ENCODE data around the gene MT1G.
"Not testable (repeated sequence)": the region's sequence is repeated elsewhere in the genome, so short reads cannot be mapped to it uniquely, and the experiment has no call there.

GRCh38 chr16:56621665-56622445 is 46.0 kb downstream of the MT1G start:
- TF ChIP-seq RCOR1 (IDR thresholded peaks at IDR 0.05; ENCODE audit: low read depth, low read length); CTCF (IDR thresholded peaks at IDR 0.05); ELK1 (IDR thresholded peaks at IDR 0.05; ENCODE audit: low read depth, low read length); POLR2A (IDR thresholded peaks at IDR 0.05; ENCODE audit: low read length); EP300 (IDR thresholded peaks at IDR 0.05); ESRRA (IDR thresholded peaks at IDR 0.05; ENCODE audit: borderline replicate concordance, low read length); PHF8 (IDR thresholded peaks at IDR 0.05; ENCODE audit: borderline replicate concordance, low read depth): not testable (repeated sequence)

All from A549 (cell line).